NCI-H1048 (cell line): ENCODE results near the gene VWA8.
"Not testable (repeated sequence)": the region's sequence is repeated elsewhere in the genome, so short reads cannot be mapped to it uniquely, and the experiment has no call there.

ENCODE experiments used
- DNase-seq: peaks from one replicate; lab custom pipeline; 2025; lab: John Stamatoyannopoulos, UW

The VWA8 gene

DNA sequence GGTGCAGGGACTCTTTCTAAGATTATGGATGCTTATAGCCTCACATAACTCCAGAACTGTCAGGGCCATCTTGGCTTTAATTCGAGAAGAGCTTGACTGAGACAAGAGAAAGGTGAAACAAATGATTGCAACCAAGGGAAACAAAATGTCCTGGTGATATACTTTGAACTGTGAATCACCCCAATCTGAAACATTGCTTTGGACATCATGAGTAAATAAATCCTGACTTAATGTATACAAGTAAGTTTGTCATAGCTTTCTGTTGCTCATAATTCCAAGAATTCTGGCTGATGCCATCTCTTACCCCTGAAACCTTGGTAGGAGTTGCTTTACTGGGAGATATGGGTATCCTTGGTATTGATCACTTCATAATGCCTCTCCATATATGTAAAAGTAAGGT, 5.8 kb upstream of the VWA8 start:
- DNase-seq: no peak

GRCh38 chr13:41962994-41963393, 2.1 kb upstream of the VWA8 start:
- no peak for DNase-seq

DNA sequence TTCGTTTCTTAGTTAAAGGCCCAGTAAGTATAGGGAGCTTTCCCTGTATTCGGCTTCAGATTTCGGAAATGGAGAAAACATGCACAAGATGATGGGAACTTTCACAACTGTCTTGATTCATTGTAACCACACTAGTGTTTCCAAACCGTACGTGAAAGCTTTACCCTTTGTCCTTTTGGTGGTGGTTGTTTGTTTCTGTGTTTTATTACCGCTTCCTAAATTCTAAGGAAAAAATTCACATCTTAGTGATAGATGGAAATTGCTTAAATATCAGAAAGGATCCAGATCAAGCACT, 504 bp upstream of the VWA8 start:
- no peak for DNase-seq

GRCh38 chr13:41960211-41960636, 685 bp downstream of the VWA8 start:
- no peak for DNase-seq

DNA sequence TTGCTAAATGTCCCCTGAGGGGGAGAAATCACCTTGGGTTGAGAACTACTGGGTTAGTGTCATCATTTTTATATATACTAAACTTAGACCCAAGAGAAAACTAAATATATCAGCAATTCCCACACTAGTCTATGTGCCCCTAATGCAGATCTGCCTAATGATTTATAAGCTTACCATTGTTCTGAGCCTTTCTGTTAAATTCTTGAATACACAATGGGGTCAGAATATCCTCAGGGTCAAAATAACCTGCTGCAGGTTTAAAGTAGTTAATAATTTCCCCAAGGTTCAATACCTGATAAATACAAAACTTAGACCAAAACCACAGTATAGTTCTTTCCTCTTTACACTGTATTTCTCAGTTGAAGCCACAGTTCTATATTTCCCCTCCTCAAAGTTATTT, 4.6 kb downstream of the VWA8 start:
- DNase-seq: no peak

GRCh38 chr13:41955605-41956004, 5.3 kb downstream of the VWA8 start:
- no peak for DNase-seq

DNA sequence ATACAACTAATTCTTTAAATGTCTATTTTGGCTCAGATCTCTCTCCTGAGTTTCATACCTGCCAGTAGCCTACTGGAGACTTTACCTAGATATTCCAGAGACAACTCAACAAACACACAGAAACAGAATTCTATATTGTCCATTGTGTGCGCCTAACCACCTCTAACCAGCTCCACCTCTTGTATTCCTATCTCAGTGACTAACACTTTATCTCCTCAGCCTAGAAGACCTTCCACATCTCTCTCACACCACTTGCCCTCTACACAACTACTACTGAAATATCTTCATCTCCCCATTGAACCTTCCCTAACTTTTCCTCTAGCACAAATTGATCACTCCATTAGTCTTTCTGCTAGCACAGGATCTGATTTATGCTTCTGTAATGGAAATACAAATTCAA, 6.7 kb downstream of the VWA8 start:
- DNase-seq: no peak

DNA sequence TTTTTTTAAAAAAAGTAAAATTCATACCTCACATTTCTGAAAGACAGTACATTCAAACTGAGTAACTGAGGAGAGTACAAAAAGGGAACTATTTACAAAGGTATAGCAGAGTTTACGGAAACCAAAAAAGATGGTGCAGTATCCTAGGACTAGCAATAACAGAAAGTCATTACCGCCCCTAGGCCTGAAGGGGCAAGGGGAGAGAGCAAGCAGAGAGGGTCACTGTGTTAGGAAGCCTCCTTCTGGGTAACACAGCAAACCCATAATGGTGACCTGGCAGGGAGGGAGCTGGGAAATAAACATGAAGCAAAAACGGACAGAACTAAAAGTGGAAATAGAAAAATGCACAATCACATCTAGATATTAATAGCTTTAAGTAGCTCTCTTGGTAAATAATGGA, 8.2 kb downstream of the VWA8 start:
- DNase-seq: no peak

- not testable (repeated sequence) for DNase-seq
Measured at GRCh38 chr13:41949104-41949503, 11.8 kb downstream of the VWA8 start.

- no peak for DNase-seq
Measured at GRCh38 chr13:41945926-41946325, 15.0 kb downstream of the VWA8 start.

DNA sequence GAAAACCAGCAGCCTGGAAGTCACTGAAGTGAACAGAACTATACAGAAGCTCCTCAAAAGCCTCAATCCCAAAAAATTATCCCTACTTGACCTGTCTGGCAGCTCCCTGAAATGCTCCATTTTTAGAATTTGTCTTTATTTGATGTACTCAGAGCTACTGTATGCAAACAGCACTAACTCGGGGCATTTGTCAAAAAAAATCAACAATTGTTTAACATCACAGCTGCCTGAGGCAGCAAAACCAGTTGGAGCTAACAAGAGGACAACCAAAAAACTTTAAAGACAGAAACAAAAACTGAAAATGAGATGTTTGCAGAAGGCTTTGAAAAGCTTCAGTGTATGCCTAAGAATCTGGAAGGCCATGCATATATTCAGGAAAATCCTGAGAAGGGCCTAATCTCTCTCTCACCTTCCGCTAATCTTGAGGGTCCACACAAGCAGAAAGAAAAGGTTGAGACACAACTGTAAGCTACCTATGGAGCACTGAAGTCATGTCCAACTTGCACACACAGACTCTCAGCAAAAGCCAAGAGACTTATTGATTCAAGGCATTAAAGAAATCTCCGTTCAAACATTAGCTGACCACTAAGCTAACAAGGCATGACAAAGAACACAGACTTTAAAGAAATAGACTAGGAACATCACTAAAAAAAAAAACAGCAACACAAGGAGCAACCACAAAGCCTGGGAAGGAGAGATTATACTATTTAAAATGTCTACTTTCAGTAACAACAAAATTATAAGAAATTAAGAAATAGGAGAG, 16.1 kb downstream of the VWA8 start:
- no peak for DNase-seq

GRCh38 chr13:41944229-41944628, 16.7 kb downstream of the VWA8 start:
- no peak for DNase-seq

- DNase-seq: no peak
Measured at GRCh38 chr13:41942462-41943094, 18.3 kb downstream of the VWA8 start.

- DNase-seq: no peak
Measured at GRCh38 chr13:41941174-41941573, 19.7 kb downstream of the VWA8 start.

GRCh38 chr13:41939398-41939797, 21.5 kb downstream of the VWA8 start:
- DNase-seq: no peak

DNA sequence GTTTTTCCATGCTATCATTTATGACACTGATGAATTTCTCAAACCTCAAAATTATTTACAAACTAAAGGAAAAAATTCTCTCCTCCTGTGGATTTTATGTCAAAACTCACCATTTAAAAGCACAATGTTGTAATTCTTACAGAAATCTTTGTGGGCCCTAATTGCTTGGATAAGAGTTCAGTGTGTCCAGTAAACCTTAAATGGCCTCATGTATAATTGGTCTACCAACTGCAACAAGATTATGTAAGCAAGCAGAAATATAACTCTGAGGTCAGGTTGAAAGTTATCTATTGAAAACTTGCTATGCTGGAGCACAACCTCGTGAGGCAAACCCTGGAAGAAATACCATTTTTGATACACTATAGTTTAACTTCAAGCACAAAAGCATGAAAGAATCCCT, 22.0 kb downstream of the VWA8 start:
- DNase-seq: no peak

DNA sequence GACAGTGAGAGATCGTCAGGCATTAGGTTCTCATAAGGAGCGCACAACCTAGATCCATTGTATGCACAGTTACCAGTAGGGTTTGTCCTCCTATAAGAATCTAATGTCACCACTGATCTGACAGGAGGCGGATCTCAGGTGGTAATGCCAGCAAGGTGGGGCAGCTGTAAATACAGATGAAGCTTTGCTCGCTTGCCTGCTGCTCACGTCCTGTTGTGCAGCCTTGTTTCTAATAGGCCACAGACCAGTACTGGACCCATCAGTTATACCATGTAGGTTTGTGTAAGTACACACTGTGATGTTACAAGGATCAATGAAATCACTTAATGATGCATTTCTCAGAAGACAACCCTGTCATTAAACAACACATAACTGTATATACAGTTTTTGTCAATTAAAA, 23.5 kb downstream of the VWA8 start:
- DNase-seq: no peak

- no peak for DNase-seq
Measured at GRCh38 chr13:41935501-41935900, 25.4 kb downstream of the VWA8 start.

- DNase-seq: no peak
Measured at GRCh38 chr13:41934994-41935393, 25.9 kb downstream of the VWA8 start.

- DNase-seq: no peak
Measured at GRCh38 chr13:41934120-41934519, 26.8 kb downstream of the VWA8 start.

DNA sequence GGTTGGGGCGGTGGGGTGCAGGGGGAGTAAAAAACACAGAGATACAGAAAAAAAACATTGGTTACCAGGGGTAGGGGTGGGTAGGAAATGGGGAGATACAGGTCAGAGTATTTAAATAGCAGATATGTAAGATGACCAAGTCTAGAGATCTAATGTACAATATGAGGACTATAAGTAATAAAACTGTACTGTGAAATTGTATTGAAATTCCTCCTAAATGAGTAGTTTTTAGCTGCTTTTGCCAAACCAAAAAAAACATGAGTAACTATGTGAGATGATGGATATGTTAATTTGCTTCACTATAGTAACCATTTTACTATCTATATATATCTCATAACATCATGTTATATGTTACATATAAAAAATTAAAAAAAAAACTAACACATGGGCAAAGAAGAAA, 29.6 kb downstream of the VWA8 start:
- no peak for DNase-seq

DNA sequence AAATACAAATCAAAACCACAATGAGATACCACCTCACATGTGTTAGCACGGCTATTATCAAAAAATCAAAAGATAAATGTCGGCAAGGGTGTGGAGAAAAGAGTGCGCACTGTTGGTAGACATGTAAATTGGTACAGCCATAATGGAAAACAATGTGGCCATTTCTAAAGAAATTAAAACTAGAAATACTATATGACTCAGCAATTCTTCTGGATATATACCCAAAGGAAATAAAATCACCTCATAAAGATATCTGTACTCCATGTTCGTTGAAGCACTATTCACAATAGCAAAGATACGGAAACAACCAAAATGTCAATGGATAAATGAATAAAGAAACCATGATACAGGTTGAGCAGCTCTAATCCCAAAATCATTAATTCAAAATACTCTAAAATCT, 30.8 kb downstream of the VWA8 start:
- DNase-seq: no peak

DNA sequence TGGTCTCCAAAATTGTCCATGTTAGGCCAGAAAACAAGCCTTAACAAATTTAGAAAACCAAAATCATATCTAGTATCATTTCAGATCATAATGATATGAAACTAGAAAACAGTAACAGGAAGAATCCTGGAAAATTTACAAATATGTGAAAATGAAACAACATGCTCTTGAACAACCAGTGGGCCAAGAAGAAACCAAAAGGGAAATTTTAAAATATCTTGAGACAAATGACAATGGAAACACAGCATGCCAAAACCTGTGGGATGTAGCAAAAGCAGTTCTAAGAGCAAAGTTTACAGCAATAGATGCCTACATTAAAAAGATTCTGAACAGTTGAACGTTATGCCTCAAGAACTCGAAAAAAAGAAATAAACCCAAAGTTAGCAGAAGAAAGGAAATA, 32.6 kb downstream of the VWA8 start:
- DNase-seq: no peak

DNA sequence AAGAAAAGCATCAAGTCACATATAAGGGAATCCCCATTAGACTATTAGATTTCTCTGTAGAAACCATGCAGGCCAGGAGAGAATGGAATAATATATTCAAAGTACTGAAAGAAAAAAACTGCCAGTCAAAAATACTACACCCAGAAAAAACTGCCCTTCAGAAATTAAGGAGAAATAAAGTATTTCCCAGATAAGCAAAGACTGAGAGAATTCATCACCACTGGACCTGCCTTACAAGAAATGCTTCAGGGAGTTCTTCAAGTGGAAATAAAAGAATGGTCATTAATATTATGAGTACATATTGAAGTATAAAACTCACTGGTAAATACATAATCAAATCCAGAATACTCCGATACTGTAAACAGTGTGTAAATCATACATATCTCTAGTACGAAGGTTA, 35.9 kb downstream of the VWA8 start:
- no peak for DNase-seq
